Measurements from ENCODE around the gene TRAF3IP1. TPM values are rescaled to one million over a fixed set of nuclear protein-coding genes. Genes with fewer than 3 reads are reported as not detected.
A peak's percentile ranks its signal among the peaks of the same experiment; 100 is the strongest.
"Not testable (repeated sequence)": the region's sequence is repeated elsewhere in the genome, so short reads cannot be mapped to it uniquely, and the experiment has no call there.

The TRAF3IP1 gene
- total RNA-seq, 2 experiments from 2014 or later = 5.1 to 6.9 TPM

GRCh38 chr2:238369591-238370040 is 49.3 kb downstream of the TRAF3IP1 start:
- Histone ChIP-seq H3K36me3 (ENCODE audit: insufficient read depth, low read length) (no peaks in the 10 kb centered on the region), H3K4me1 (ENCODE audit: insufficient read depth, low read length) (no peaks in the 10 kb centered on the region), H3K9me3 (ENCODE audit: control insufficient read depth in 1 of 2, insufficient read depth in 1 of 2, low read length in 2 of 2) (no peaks in the 10 kb centered on the region), H3K4me3 (ENCODE audit: low read length) (no peak overlapping the region), H3K27me3 (ENCODE audit: control insufficient read depth in 1 of 2, insufficient read depth in 2 of 2, low read length in 2 of 2) (no peaks in the 10 kb centered on the region), H3K27ac (ENCODE audit: low read depth in 1 of 2, low read length in 2 of 2) (no peak overlapping the region)
- Mint-ChIP-seq H3K27ac (no peak overlapping the region), H3K36me3 (ENCODE audit: low read depth) (peaks cover 3% of the 10 kb centered on the region), H3K27me3 (no peaks in the 10 kb centered on the region), H3K4me1 (ENCODE audit: low read depth) (peaks cover 8% of the 10 kb centered on the region), H3K4me3 (no peak overlapping the region), H3K9me3 (no peaks in the 10 kb centered on the region)
- TF ChIP-seq CTCF (IDR thresholded peaks at IDR 0.05) = no peak
- ChIA-PET CTCF (no interaction called here), POLR2A (no interaction called here)
- ATAC-seq (ENCODE audit: poor library complexity) (no peak), DNase-seq (no peak)
- intact Hi-C loops (cut with DNase I, micrococcal nuclease) = loop anchor here (1.0 to 10.0 kb wide), 4 partner anchors 94 to 1775 kb away; partner anchors contain the start of gene OTOS (in 1 of the 2)

DNA sequence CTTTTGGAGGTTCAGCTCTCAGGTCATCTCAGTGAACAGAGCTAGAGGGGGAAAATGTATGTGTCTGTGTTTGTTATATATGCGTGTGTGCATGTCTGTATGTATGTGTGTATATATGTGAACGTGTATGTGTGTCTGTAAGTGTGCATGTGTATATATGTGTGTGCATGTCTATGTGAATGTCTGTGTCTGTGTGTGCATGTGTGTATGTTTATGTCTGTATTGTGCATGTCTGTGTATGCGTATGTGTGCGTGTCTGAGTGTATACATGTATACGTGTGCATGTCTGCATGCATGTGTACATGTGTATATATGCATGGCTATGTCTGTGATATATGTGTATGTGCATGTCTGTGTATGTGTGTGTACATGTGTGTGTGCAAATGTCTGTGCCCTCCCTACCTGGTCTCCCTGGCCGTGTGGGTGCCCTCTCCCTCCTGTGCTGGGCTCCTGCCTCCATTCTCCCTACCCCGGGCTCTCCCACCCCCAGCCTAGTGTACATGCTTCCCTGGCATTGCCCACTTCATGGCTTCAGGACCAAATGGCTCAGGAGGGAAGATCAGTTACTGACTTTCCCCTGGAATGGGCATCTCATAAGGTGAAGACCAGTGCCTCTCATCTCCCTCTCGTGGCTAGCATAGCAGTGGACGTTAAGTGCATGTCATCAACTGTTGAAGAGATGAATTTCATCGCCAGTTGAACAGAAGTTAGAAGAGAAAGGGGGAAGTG is 49.9 kb downstream of the TRAF3IP1 start:
- DNase-seq (no peak), ATAC-seq (ENCODE audit: poor library complexity) (no peak)
- ChIA-PET CTCF (interaction anchor here (0.7 to 1.6 kb wide), 3 partner anchors 21 to 91 kb away, joined by 3 to 6 read pairs (median 3); no protein-coding TSS in a partner anchor), POLR2A (interaction anchor here (0.6 kb wide), 1 partner anchor 94 kb away, joined by 3 read pairs; no protein-coding TSS in a partner anchor)
- peaks cover 3% of the 10 kb centered on the region for H3K36me3 Mint-ChIP-seq (ENCODE audit: low read depth)
- Histone ChIP-seq H3K27ac (ENCODE audit: low read depth in 1 of 2, low read length in 2 of 2) (no peak overlapping the region), H3K4me1 (ENCODE audit: insufficient read depth, low read length) (no peaks in the 10 kb centered on the region), H3K4me3 (ENCODE audit: low read length) (no peak overlapping the region), H3K9me3 (ENCODE audit: control insufficient read depth in 1 of 2, insufficient read depth in 1 of 2, low read length in 2 of 2) (no peaks in the 10 kb centered on the region), H3K27me3 (ENCODE audit: control insufficient read depth in 1 of 2, insufficient read depth in 2 of 2, low read length in 2 of 2) (no peaks in the 10 kb centered on the region), H3K36me3 (ENCODE audit: insufficient read depth, low read length) (no peaks in the 10 kb centered on the region)
- H3K9me3 Mint-ChIP-seq = no peaks in the 10 kb centered on the region
- TF ChIP-seq CTCF (IDR thresholded peaks at IDR 0.05) = no peak
- no peaks in the 10 kb centered on the region for H3K27me3 Mint-ChIP-seq
- H3K4me3 Mint-ChIP-seq = no peak overlapping the region
- intact Hi-C loops (cut with DNase I, micrococcal nuclease) = loop anchor here (1.0 kb wide), 3 partner anchors 93 to 415 kb away; no protein-coding TSS in a partner anchor
- no peak overlapping the region for H3K27ac Mint-ChIP-seq
- peaks cover 8% of the 10 kb centered on the region for H3K4me1 Mint-ChIP-seq (ENCODE audit: low read depth)

DNA sequence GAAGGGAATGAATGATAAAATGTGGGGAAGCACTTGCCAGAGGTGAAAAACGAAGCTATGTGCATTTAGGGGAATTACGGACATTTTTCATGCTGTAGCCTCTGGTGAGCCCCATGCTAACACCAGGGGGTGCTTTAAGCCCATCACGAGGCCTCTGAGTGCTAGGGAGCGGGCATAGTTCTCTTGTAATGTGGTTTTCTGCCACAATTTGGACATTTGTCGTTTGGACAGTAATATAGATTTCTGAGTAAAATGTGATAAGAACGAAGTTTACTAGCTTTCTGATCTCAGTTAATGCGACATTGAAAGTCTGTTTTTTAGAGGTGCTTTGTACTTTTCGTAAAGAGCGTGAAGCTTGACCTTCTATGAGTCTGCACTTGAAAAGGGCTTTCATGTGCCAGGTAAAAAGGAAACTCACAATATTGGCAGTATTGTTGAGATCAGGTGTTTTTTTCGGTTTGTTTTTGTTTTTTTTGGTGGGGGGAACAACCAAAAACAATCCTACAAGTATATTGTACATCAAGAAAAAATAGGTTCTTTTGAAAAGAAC is 50.6 kb downstream of the TRAF3IP1 start:
- Mint-ChIP-seq H3K36me3 (ENCODE audit: low read depth) (peaks cover 3% of the 10 kb centered on the region), H3K4me1 (ENCODE audit: low read depth) (peaks cover 8% of the 10 kb centered on the region), H3K4me3 (no peak overlapping the region), H3K27ac (no peak overlapping the region), H3K27me3 (no peaks in the 10 kb centered on the region), H3K9me3 (no peaks in the 10 kb centered on the region)
- no peak overlapping the region for H3K4me3 ChIP-seq (ENCODE audit: low read length)
- CTCF ChIA-PET = interaction anchor here (0.7 to 1.6 kb wide), 3 partner anchors 21 to 90 kb away, joined by 3 to 6 read pairs (median 3); no protein-coding TSS in a partner anchor
- DNase-seq (peak in 12 of 14 experiments; percentile 18 to 75 (median 41)), ATAC-seq (ENCODE audit: poor library complexity) (peak; percentile 68)
- H3K9me3 ChIP-seq (ENCODE audit: control insufficient read depth in 1 of 2, insufficient read depth in 1 of 2, low read length in 2 of 2) = no peaks in the 10 kb centered on the region
- POLR2A ChIA-PET = interaction anchor here (0.6 to 0.9 kb wide), 2 partner anchors 29 to 93 kb away, joined by 3 read pairs; no protein-coding TSS in a partner anchor
- intact Hi-C loops (cut with DNase I, micrococcal nuclease) = loop anchor here (1.0 kb wide), 3 partner anchors 92 to 414 kb away; no protein-coding TSS in a partner anchor
- no peaks in the 10 kb centered on the region for H3K27me3 ChIP-seq (ENCODE audit: control insufficient read depth in 1 of 2, insufficient read depth in 2 of 2, low read length in 2 of 2)
- peak; percentile 70 for TF ChIP-seq CTCF (IDR thresholded peaks at IDR 0.05)
- no peak overlapping the region for H3K27ac ChIP-seq (ENCODE audit: low read depth in 1 of 2, low read length in 2 of 2)
- no peaks in the 10 kb centered on the region for H3K4me1 ChIP-seq (ENCODE audit: insufficient read depth, low read length)
- H3K36me3 ChIP-seq (ENCODE audit: insufficient read depth, low read length) = no peaks in the 10 kb centered on the region

GRCh38 chr2:238372277-238372676 is 52.0 kb downstream of the TRAF3IP1 start:
- H3K27me3 ChIP-seq (ENCODE audit: control insufficient read depth in 1 of 2, insufficient read depth in 2 of 2, low read length in 2 of 2); intact Hi-C loops (cut with DNase I, micrococcal nuclease): not testable (repeated sequence)

More at GRCh38 chr2:238372277-238372676, 52.0 kb downstream of the TRAF3IP1 start:
- ATAC-seq (ENCODE audit: poor library complexity); H3K4me3 ChIP-seq (ENCODE audit: low read length); POLR2A ChIA-PET; H3K9me3 Mint-ChIP-seq; H3K9me3 ChIP-seq (ENCODE audit: control insufficient read depth in 1 of 2, insufficient read depth in 1 of 2, low read length in 2 of 2); H3K27ac Mint-ChIP-seq; H3K4me3 Mint-ChIP-seq; H3K4me1 ChIP-seq (ENCODE audit: insufficient read depth, low read length); H3K27me3 Mint-ChIP-seq; CTCF ChIA-PET; H3K27ac ChIP-seq (ENCODE audit: low read depth in 1 of 2, low read length in 2 of 2); H3K36me3 Mint-ChIP-seq (ENCODE audit: low read depth); H3K36me3 ChIP-seq (ENCODE audit: insufficient read depth, low read length); DNase-seq: not testable (repeated sequence)
- H3K4me1 Mint-ChIP-seq (ENCODE audit: low read depth) = peaks cover 15% of the 10 kb centered on the region

Measured in CD4-positive, alpha-beta T cell (primary cell).